Kidney epithelial cell (primary cell): ENCODE data around the gene IFITM5. TPM values are rescaled to one million over a fixed set of nuclear protein-coding genes. Genes with fewer than 3 reads are reported as not detected.

Experiments used
- DNase-seq: peaks from one replicate; pipeline ENCODE4 v3.0.0-alpha.2; 2010; ENCODE audit warnings: low read depth
- H3K27me3 ChIP-seq: 2 replicates; pipeline ENCODE4 v1.6.0; 2011; ENCODE audit warnings: low read length; ENCODE audit not compliant: control insufficient read depth, insufficient read depth
- H3K36me3 ChIP-seq: 2 replicates; pipeline ENCODE4 v1.5.1; 2011; ENCODE audit warnings: low read length; ENCODE audit not compliant: control insufficient read depth, insufficient read depth
- H3K4me3 ChIP-seq: 2 replicates; pipeline ENCODE4 v1.5.1; 2011; ENCODE audit warnings: low read depth, mild to moderate bottlenecking, control low read depth, low read length
- CTCF ChIP-seq: IDR thresholded peaks from 2 replicates; pipeline ENCODE4 v1.5.1; 2011; ENCODE audit warnings: mild to moderate bottlenecking, moderate library complexity, low read length, control low read depth, inconsistent platforms; ENCODE audit not compliant: insufficient read depth, poor library complexity, severe bottlenecking
- total RNA-seq: library from RNA; depleted of rRNA; stranded (reverse); fragments of >200 nt; gene quantifications from 2 replicates; pipeline ENCODE4 v1.2.3, GENCODE V29; 2015

The IFITM5 gene
- total RNA-seq, 1 donor from 2014 or later, result not detected

DNA sequence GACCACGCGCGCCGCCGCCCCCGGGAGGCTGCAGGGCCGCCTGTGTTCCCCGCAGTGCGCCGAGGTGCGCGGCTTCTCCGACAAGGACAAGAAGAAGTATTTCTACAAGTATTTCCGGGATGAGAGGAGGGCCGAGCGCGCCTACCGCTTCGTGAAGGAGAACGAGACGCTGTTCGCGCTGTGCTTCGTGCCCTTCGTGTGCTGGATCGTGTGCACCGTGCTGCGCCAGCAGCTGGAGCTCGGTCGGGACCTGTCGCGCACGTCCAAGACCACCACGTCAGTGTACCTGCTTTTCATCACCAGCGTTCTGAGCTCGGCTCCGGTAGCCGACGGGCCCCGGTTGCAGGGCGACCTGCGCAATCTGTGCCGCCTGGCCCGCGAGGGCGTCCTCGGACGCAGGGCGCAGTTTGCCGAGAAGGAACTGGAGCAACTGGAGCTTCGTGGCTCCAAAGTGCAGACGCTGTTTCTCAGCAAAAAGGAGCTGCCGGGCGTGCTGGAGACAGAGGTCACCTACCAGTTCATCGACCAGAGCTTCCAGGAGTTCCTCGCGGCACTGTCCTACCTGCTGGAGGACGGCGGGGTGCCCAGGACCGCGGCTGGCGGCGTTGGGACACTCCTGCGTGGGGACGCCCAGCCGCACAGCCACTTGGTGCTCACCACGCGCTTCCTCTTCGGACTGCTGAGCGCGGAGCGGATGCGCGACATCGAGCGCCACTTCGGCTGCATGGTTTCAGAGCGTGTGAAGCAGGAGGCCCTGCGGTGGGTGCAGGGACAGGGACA lies 18.4 kb downstream of the IFITM5 start:
- Histone ChIP-seq H3K4me3 (no peak overlapping the region), H3K36me3 (no peaks in the 10 kb centered on the region), H3K27me3 (peaks cover 72% of the 10 kb centered on the region)
- TF ChIP-seq CTCF, result no peak
- DNase-seq, result no peak

DNA sequence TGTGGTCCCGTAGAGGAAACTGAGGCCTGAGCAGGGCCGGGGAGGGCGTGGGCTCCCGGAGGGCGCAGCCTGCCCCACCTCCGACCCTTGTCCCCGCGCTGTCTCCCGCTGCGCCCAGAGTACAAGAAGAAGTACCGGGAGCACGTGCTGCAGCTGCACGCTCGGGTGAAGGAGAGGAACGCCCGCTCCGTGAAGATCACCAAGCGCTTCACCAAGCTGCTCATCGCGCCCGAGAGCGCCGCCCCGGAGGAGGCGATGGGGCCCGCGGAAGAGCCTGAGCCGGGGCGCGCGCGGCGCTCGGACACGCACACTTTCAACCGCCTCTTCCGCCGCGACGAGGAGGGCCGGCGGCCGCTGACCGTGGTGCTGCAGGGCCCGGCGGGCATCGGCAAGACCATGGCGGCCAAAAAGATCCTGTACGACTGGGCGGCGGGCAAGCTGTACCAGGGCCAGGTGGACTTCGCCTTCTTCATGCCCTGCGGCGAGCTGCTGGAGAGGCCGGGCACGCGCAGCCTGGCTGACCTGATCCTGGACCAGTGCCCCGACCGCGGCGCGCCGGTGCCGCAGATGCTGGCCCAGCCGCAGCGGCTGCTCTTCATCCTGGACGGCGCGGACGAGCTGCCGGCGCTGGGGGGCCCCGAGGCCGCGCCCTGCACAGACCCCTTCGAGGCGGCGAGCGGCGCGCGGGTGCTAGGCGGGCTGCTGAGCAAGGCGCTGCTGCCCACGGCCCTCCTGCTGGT lies 19.2 kb downstream of the IFITM5 start:
- no peak for DNase-seq
- Histone ChIP-seq H3K27me3 (peaks cover 68% of the 10 kb centered on the region), H3K4me3 (no peak overlapping the region), H3K36me3 (no peaks in the 10 kb centered on the region)
- TF ChIP-seq CTCF, result no peak

GRCh38 chr11:279040-279965 lies 20.0 kb downstream of the IFITM5 start:
- no peaks in the 10 kb centered on the region for H3K36me3 ChIP-seq
- DNase-seq, result no peak
- no peak for TF ChIP-seq CTCF
- no peak overlapping the region for H3K4me3 ChIP-seq
- peaks cover 60% of the 10 kb centered on the region for H3K27me3 ChIP-seq

GRCh38 chr11:278001-278951 lies 21.1 kb downstream of the IFITM5 start, which contains the start of gene NLRP6:
Gene NLRP6 (plus strand): TSS chr11:278407. CDS start chr11:278570, 163 bp downstream.
- Histone ChIP-seq H3K27me3 (peaks cover 55% of the 10 kb centered on the region), H3K4me3 (no peak within 1 kb of the TSS), H3K36me3 (no peaks in the 10 kb centered on the region)
- DNase-seq, result no peak
- no peak for TF ChIP-seq CTCF

GRCh38 chr11:276219-276618 lies 23.1 kb downstream of the IFITM5 start:
- Histone ChIP-seq H3K36me3 (no peaks in the 10 kb centered on the region), H3K27me3 (peaks cover 47% of the 10 kb centered on the region), H3K4me3 (no peak overlapping the region)
- no peak for TF ChIP-seq CTCF
- no peak for DNase-seq
